LoVo (cell line): ENCODE measurements around the gene ADGRD2.

Experiments
- DNase-seq: peaks from one replicate; pipeline ENCODE4 v3.0.0-alpha.2; 2016; ENCODE audit warnings: low spot score

The ADGRD2 gene

DNA sequence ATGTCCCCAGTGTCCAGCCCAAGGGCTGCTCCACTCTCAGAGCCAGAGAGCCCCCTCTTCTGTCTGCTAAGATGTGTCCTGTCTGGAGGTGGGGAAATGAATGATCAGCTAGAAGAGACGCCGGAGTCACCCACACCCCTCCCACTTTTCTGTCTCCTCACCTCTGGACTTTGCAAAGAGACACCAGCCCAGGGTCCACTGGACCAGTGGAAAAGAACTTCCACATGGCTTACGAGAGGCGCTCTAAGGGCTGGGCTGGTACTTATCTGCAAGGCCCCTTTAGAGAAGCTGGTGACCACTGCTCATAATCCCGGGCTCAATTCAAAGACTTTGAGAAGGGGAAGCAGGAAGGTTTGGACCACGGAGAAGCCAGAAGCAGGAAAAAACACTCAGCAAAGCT lies 47.8 kb downstream of the ADGRD2 start:
- no peak for DNase-seq

DNA sequence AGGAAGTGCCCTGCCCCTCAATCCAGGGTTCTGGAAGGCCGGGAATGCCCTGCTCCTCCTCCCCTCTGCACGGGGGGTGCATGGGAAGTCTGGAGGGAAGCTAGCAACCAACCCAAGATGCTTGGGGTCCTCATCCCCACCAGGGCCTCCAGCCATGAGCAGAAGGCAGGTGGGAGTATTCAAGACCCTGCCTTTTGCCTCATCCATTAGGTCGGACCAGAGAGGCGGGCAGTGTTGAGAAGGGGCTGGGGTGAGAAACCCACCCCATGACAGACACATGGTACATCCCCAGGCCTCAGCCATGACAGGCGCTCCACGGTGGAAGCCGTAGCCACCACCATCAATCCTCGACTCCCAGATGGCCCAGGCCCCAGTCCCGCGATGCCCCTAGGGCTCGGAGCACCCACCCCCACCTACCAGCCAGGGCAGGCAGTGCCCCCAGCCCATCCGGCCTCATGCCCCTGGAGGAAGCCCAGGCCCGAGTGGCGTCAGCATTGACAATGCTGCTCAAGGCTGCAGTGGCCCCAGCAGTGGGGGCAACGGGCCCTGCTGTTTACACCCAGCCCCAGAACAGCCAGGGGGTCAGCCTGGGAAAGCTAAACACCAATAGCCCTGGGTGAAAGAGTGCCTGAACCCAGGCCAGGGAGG lies 48.4 kb downstream of the ADGRD2 start:
- no peak for DNase-seq

DNA sequence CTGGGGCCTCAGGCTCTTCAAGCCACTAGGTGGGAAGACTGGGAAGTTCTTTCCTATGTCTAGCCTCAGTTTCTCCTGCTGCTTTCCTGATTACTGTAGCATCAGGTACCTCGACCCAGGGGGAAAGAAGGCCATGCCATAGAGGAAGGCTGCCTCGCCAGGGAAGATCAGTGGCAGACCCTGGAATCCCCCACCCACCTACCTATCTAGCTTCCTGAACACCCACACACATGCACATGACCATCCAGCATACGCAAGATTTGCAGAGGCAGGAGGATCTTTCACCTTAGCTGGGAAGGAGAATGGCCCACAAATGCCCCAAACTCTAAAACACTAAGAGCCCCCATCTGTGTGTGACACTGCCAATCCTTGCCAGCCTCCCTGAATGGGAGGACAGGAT lies 49.0 kb downstream of the ADGRD2 start:
- DNase-seq: no peak

DNA sequence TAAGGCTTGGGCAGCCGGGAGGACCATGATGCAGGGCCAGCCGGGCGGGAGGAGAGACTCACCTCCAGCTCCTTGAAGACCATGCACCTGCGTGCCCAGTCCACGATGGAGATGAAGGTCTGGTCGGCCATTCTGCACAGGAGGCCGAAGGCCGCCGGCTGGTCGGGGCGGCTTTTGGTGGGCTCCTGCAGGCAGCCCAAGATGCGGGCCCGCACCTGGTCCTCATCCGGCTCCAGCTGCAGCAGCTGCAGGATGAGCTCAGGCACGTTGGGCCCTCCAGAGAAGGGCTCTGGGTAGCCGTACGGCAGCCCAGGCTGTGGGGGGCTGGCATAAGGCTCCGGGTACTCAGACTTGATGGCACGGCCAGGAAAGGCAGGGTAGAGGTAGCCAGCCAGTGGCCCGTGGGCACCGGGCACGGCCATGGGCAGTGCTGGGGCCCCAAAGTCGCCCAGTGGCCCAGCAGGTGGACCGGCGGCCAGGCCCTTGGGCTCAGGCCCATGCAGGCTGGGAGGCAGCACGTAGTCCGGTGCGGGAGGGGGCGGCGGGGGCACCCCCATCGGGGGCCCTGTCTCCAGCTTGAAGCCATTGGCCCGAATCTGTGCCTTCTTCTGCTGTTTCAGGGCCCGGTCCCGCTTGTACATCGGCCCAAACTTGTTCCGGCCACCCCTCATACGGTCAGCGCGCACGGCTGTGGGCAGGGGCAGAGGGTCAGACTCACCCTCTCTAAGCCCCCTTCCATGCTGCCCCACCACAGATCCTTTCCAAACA lies 50.0 kb downstream of the ADGRD2 start:
- DNase-seq: no peak

DNA sequence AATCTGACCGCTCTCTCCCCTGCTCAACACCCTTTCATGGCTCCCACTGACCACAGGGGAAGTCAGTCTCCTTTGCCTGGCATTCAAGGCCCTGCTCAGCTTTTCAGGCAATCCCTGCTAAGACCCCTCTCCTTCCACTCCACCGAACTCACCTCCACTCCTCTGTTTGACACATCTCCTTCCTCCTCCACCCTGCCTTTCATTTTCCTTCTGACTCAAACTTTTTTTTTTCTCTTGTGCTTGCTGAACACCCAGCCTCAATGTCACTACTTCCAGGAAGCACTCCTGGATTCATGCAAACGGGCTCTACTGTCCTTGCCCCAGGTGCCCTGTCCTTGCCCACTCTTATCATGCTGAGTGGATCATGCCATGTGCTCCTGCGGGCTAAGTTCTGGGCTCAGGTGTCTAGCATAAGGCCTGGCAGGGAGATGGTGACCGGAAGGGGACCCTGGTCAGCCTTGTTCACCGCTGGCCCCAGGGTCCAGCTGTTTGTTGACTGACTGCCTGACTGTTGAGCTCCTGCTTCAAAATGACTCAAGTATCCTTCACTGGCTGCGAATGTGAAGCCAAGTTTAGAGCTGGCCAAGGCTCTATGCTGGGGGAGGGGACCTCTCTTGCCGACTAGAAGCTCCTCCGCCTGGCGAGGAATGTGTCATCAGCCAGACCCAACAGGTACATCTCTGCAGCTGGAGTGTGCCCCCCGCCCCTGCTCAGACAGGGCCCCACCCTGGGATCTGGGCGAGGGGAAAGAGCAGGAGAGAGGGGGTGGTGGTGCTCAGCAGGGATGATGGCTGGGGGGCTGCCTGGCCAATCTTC lies 50.8 kb downstream of the ADGRD2 start:
- no peak for DNase-seq

DNA sequence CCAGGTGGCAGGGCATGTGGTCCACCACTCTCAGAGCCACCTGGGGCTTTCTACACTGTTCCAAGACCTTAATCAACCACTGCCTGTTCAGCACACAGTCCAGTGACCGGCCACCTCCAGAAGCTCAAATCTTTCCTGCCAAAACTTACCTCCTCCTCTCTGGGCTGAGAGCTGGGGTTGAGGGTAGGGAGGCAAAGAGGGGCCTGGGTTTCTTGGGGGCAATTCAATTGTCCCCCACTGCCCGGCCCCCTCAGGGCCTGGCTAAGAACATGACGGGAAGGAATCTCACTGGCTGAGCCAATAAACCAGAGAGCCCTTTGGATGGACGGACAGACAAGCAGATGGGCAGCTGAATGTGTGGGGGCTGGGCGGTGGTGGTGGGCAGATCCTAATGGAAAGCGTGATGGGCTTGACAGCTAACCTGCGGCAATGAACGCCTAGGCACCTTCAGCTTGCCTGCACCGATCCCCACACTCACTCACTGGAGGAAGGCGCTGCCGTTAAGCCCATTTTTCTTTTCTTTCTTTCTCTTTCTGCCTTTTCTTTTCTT lies 51.6 kb downstream of the ADGRD2 start:
- DNase-seq: no peak

DNA sequence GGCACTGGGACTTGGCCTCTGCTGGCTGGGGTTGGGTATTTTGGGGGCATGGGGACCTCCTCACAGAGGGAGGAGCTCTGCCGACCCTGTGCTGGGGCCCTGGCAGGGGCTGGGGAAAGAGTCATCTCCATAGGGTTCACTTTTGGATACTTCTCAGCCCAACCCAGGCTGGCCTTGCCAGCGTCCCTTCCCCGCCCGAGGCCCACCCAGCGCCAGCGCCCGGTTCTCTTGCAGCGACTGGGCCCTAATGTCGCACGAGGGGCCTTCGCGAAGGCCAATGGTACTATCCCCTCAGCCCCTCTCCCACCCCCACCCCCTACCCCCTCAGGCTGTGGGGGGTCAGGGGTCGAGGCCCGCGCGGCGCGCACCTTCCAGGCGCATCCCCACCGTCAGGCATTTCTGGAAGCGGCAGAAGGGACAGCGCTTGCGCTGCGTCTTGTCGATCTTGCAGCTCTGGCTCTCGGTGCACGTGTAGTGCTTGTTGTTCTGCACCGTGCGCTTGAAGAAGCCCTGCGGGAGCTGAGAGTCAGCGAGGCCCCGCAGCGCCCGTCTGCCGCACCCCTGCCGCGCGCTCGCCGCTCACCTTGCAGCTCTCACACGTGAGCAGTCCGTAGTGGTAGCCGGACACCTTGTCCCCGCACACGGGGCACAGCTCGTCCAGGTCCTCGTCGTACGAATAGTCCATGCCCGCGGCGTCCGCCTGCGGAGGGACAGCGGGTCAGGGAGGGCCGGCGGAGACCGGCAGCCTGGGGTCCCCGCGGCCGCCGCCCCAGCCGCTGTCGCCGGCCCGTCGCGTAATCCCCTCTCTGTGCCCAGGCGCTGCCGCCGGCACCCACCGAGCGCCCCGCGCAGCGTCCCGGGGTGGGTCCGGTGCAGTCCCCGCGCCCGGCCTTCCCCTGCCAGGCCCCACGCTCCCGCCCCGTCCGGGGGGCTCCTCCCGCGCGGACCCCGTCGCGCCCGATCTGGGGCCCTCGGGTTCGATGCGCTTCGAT lies 52.8 kb downstream of the ADGRD2 start:
- DNase-seq: no peak

DNA sequence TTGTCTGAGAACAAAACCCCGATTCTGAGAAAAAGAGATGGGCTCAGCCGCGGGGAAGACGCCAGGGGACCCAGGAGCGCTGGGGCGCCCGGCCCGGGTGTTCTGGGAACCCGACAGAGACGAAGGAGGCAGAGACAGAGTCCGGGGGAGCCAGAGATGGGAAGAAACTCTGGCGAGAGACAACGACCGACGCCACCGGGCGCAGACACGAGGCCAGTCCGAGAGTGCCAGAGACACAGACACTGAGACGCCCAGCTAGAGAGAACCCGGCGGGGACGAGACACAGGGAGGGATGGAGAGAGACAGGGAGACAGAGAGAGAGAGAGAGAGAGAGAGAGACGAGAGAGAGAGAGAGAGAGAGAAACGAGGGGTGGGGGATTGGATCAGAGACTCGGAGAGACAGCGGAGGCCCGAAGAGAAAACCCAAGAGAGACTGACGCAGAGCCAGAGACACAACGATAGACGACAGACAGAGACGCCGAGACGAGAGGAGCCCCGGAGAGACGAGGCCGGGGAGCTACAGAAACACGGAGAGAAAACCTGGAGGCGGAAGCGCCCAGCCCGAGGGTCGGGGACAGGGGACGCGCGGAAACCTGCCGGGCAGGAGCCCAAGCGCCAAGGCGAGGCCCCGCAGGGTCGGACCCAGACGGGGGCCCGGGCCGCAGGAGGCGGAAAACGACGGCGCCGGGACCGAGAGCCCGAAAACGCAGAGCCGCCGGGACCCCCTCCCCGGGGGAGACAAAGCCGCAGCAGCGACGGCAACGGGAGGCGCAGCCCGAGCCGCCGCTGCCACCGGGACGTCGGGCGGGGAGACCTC lies 53.7 kb downstream of the ADGRD2 start:
- no peak for DNase-seq

DNA sequence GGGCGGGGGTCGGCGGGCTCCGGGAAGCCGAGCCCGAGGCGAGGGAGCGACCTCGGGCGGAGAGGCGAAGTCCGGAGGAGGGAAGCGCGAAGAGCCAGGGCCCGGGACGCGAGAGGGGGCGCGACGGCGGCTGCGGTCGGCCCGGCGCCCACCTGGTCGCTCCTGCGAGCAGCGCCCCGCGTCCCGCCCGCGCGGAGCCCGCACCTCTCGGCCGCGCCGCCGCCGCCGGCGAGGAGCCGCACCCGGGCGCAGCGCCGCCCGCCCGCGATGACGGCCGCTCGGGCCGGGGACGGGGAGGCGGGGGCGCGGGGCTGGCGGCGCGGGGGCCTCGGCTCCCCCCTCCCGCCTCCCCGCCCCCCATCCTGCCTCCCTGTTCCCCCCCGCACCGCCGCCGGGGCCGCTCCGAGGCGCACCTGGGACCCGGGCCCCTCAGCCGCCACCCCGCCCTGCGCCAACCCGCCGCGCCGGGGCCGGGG lies 54.3 kb downstream of the ADGRD2 start:
- DNase-seq: no peak

DNA sequence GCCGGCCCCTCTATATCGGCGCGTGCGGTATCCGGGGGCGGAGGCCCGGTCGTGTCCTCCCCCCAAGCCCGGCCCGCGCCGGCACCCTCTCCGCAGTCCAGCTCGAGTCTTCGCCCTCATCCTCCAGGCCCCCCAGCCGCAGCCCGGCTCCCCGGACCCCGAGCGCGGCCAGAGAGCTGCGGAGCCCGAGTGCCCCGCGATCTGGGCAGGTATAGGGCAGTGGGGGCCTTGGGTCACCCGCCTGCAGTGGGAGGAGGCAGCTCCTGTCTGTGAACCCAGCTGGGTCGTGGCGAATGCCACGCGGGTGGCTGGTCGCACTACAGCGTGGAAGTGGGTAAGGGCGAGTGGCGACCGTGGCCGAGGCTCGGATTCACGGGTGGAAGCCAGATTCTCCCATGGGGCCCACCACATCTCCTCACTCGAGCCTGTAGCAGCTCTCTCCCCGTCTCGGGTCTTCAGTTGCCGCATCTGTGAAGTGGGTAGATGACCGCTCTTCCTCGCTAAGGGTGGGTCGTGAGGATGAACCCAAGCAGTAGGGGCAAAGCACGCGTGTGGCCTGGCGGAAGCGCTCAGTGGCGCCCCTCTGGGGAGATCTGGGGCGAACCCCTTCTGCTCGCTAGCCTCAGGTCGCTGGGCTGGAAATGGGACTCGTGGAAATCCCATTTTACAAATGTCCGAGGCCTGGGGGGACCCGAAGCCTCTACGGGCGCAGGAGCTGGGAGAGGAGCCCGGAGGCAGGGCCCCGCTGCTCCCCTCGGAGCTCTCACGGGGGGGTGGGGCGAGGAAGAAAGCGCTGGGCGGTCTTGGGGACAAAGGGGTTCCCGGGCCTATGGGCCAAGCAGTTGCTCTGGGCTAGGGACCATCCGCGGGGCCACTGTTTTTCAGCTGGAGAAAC lies 55.0 kb downstream of the ADGRD2 start:
- no peak for DNase-seq

DNA sequence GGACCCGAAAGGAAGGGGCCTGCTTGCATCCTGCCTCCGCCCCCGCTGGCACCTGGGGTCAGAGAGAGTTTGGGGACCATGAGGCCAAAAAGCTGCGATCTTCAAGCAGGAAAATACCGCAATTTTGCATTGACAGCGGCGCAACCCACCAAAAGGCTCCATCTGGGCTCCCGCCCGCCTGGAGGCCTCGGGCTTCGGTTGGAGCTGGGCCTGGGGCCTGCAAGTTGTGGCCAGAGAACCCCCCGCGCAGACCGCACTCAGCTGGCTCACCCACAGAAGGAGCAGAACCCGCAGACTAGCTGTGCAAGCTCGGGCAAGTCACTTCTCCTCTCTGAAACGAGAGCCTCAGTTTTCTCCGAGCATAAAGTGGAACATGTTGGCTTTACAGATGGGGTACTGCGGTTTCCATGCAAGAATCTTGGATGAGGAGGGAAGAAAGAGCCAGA lies 55.7 kb downstream of the ADGRD2 start:
- DNase-seq: no peak

DNA sequence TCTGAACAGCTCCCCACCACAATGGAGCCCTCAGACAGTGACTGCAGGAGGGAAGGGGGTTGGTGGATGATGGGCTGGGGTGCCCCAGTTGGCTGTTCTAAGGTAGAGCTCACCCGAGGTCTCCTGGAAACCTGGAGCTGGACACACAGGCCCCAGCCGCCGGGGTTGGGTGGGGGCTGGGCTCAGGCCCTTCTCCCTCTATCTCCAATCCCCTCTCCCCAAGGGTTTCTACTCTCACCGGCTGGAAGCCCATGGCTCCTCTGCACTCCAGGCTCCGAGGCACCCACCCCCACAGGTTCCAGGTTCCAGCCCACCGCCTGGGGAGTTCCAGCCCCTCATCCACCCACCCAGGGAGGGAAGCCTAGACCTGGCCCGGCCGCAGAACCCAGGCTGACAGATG lies 56.2 kb downstream of the ADGRD2 start:
- no peak for DNase-seq

DNA sequence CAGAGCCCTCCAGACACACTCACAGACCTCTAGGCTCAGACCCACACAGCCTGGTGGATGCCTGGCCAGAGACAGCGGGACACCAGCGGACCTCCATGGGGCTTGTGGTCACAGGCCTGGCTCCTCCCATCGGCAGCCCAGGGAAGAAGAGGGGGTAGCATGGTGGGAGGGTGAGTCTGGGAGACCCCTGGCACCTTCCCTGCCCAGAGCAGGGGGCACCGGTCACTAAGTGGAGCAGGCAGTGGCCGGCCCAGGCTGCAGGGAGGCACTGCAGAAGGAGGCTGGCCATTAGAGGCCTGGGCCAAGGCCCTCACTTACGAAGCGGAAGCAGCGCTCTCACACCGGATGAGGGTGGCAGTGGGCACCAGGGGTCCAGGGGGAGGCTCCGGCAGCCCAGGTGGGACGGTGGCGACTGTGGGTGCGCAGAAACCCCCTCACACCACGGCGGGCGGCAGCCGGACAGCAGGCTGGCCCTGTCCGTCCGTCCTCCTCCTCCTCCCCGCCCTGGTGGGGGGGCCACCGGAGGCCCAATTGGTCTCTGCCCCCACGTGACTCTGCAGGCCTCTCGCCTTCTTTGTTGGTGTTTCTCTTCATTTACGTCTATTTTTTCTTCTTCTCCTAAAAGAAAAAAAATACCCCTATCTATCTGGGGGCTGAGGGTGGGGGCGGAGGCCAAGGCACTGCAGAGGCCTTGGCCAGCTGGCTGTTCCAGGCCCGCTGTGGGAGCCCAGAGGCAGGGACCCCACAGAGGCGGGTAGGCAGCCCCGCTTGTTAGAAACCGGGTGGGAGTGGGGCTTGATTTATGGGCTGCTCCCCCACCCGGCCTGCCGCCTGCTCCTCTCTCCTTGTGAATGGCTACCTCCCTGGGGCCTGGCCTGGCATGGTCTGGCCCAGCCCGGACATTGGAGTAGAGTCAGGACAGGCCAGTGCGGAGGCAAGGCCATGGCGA lies 57.0 kb downstream of the ADGRD2 start, which contains the start of gene NR5A1:
TSS of gene NR5A1 (minus strand) at position 469 of the 949 bp plus-strand sequence. CDS start 4,004 bp downstream, outside the sequence.
- no peak for DNase-seq

DNA sequence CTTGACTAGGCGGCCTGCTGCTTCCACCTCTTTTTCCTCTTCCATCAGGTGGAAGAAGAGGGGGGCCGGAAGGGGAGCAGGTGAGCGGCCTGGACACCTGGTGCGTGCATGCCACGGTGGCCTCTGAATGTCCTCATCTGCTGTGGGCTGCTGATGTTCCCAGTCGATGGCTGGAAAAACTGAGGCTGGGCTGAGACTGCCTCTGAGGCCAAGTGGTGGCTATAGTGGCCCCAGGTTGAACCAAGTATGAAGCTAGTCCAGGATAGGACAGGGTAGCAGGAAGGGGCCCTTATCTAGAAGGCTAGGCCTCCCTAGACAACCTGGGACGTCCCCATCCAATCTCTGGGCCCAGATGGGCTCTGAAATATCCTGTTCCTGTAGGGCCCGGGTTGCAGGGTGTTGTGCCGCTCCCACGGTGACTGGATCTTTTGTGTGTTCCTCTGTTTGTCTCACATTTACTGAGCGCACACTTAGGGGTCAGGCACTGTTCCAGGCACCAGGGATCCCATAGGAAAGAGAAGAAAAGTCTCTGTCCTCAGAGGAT lies 57.7 kb downstream of the ADGRD2 start:
- DNase-seq: no peak

DNA sequence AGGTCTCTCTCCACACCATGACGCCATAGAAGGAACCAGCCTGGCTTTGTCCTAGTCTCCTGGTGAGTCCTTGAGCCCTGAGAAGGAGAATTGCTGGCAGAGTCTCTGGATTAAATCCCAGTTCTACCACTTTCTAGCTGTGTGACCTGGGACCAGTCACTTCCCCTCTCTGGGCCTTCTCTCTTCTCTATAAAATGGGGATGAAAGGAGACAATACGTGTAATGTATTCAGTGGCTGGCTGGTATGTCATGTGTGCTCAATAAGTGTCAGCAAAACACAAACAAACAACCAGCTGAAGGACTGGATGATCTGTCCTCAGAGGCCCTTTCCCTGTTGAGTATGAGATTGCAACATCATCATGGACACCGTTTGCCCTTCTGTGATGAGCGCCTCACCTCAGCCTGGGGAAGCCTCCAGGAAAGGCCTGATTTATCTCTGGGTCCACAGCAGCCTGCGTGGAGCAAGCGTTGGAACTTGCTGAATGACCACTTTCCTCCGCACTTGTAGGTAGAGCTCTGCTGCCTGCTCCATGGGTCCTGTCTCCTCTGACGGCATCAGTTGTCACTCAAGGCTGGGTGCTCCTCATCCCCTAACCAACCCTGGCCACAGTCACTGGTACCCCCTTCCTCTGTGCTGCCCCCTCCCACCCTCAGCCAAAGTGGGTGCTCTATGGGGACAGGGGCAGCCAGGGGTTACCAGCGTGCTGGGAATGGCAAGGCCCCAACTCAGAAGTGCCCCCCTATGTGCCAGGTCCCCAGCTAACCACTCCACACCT lies 60.6 kb downstream of the ADGRD2 start:
- DNase-seq: no peak

DNA sequence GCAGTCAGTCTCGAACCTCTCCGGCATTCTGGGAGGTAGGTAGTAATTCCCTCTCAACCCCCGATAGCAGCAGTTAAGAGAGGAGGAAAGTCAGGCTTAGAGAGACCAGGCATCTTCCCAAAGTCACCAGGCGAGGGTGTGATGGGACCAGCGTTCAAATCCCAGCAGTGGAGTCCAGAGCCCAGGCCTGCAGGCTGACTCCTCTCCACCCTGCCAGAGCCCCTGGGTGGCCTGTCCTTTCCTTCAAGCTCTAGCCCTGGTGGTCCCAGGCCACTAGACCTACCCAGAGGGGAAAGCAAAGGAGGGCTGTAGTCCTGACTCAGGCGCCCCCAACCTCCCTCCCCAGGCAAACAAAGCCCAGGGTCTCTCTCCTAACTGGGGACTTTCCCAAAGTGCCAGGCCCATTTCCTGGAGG lies 61.2 kb downstream of the ADGRD2 start:
- DNase-seq: no peak
